NCI-H1092 treated with DMSO at 0.1 percent for 48 hours (cell line): ENCODE results near the gene P2RY6.
"Not testable (repeated sequence)": the region's sequence is repeated elsewhere in the genome, so short reads cannot be mapped to it uniquely, and the experiment has no call there.

Experiments
- DNase-seq: peaks from one replicate; lab custom pipeline; 2025; lab: John Stamatoyannopoulos, UW

Gene P2RY6, protein sequence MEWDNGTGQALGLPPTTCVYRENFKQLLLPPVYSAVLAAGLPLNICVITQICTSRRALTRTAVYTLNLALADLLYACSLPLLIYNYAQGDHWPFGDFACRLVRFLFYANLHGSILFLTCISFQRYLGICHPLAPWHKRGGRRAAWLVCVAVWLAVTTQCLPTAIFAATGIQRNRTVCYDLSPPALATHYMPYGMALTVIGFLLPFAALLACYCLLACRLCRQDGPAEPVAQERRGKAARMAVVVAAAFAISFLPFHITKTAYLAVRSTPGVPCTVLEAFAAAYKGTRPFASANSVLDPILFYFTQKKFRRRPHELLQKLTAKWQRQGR

DNA sequence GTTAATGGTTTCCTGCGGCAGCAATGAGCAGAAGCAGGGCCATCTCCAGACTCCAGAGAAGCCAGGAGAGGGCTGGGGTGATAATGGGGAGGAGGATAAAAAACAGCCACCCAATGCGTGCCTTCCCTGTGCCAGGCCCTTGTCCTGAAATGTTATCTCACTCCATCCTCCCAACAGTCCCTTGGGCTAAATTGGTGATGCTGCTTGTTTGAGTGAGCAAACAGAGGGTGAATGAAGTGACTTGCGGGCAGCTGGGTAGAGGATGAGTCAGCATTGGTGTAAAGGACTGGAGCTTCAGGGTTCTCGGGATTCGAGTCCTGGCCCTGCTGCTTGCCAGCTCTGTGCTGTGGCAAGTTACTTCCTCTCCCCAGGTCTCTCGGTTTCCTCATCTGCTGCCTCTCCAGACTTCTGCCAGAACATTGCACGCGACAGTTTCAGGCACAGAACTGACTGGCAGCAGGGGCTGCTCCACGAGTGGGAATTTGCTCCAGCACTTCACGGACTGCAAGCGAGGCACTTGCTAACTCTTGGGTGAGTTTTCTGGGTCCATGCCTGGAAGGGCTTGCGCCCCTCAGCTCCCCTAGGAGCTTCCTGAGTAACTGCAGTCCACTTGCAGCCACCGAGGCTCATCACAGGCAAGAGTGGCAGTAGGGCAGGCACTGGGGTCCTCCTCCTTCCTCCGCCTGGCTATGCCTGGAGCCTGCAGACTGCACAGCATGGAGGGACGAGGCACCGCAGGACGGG, at the start of gene P2RY6:
P2RY6 (plus strand) TSS at position 403 of the 744 bp plus-strand sequence. CDS start 24,181 bp downstream, outside the sequence.
- DNase-seq, result no peak

DNA sequence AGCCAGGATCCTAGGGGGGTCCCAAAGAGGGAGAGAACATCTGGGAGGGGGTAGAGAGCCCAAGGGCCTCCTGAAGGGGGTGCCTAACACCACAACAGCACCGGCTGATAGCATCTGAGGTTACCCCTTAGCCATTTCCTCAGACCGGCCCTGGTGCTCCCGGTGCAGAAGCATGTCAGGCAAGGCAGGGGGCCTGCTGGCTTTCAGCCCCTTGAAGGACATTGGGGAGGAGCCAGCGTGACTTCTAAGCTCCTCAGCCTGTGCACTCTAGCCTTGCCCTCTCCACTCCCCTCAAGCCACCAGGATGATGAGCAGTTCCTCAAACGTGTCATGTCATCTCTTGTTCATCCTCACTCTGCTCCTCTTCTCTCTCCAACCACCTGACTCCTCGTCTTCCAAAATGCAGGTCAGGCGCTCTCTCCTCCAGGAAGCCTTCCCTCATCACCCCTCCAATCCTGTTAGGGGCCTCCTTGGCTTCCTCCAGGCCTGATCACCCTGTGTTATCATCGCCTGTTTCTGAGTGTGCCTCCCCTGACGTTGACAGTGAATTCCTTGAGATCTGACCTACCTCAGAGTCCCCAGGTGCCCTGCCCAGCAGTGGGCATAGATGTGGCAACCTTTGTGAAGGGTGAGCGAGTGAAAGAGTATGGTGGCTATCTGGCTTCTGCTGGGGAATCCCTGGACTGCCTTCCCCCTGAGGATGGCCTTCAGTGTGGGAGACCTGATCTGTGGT, 48.0 kb upstream of the P2RY6 start:
- no peak for DNase-seq

DNA sequence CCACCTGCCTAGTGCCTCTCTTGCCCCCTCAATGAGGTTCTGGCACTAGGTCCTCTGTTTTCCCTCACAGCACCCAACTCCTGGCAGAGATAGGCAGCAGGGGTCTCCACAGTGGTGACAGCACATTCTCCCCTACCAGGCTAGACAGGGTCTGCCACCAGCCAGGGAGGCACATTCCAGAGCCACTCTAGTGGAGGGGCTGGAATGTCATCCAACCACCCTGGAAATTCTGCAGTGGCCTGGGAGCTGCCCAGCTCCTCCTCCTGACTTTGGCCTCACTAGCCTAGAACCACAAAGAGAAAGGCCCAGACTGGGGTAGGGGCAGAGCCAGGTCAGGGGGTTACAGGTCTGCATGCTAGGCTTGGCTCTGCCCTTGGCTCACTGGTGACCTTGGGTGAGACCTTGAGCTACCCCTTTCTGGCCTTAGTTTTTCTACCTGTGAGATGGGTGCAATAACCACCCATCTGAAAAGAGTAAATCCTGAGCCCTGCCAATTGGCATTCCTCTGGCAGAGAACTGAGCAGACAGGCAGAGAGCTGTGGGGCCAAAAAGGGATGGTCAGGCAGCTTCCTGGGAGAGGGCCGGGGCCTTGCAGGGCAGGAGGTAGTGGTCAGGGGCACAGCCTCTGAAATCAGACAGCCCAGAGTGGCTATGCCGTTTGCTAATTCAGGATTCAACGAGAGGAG, 47.0 kb upstream of the P2RY6 start:
- no peak for DNase-seq

DNA sequence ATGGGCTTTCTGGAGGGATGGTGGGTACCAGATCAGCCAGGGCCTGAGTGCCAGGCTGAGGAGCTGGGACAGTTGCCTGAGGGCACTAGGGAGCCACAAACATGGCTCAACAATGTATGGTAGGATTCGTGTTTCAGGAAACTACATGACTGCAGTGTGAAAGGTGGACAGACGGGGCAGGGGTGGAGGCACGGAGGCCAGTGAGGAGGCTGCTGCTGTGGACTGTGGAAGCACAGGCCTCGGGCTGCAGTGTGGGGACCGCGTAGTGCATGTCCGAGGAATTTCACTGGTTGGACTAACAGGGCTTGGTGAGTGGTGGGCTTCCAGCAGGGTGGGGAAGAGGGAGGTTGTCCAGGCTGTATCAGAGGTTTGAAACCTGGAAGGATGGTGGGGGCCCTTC, 46.3 kb upstream of the P2RY6 start:
- no peak for DNase-seq

DNA sequence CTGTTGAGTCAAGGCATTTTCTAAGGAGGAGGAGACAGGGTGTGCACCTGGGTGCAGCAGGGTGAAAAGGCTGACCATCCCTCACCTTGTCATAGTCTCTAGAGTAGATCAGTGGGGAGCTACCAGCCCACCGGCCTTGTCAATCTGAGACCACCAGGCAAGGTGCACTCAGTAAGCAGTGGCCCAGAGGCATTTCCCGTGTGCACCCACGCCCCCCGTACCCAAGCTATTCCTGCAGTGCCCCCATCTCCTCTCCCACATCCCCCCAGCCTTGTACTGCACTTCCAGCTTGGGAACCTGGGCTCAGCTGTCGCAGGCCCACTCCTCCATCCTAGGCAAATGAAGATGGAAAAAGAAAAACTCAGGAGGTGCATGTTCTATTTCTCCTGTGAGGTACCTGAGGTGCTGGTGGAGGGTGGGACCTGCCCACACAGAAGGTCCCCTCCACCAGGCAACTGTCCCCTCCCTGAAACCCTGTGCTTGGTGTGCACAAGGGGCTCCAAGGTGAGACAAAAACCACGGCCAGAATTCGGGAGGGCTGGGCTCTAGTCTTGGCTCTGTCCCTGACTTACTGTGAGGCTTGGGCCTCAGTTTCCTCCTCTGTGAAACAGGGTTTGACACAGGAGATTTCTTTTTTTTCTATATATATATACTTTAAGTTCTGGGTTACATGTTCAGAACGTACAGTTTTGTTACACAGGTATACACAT, 45.7 kb upstream of the P2RY6 start:
- DNase-seq, result no peak

DNA sequence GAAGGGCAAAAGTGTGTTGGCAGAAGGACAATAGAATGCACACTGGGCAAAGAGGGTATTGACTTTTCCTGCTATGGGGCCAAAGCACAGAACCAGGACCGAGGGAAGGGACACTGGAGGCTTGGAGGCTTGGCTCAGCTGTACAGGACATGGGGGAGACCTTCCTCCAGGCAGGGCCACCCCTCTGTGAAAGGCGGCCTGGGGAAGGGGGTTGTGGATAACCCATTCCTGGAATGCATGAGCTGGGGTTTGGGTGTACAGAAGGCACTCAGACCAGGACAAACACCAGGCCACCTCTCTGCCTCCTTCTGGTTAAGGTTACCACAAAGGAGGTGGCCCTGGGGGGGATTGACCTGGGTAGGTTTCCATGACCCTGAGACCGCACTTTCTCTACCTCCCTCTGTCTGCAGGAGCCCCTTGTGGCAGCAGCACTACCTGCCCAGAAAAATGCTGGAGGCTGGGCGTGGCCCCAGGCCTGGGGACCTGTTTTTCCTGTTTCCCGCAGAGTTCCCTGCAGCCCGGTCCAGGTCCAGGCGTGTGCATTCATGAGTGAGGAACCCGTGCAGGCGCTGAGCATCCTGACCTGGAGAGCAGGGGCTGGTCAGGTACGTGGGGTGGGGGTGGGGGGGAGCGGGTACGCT, 44.4 kb upstream of the P2RY6 start:
- no peak for DNase-seq

DNA sequence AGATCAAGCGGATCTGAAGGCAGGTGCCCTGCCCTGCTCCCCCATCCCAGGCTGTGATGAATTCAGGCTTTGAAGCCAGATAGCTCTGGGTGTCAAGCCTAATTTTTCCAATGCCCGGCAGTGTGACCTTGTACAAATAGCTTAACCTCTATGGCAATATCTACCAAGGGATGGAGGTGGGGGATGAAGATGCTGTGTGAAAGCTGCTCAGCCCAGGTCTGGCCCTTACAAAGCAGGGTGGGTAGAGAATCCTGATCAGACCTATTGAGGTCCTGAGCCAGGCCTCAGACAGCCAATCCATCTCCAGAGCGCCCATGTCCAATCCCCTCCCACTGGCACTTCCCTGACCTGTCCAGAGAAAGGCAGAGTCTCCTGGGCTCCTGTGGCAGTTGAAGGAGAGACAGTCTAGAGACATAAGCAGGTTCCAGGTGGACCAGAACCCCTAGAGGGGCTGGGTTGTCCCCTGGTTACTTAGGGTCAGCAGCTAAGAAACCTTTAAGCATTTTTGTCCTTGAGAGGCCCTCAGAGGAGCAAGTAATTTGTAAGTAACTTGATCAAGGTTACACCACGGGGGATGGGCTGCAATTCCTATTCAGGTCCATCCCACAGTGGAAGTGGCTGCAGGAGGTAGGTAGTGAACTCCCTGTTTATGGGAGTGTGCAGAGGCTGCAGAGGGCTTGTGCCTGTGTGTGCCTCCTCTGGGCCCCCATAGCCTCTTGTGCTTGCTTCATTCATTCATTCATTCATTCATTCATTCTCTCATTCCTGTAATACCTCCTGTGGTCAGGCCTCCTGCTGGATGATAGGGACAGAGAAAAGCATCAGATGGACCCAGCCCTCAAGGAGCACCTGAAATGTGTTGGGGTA, 43.6 kb upstream of the P2RY6 start:
- no peak for DNase-seq

DNA sequence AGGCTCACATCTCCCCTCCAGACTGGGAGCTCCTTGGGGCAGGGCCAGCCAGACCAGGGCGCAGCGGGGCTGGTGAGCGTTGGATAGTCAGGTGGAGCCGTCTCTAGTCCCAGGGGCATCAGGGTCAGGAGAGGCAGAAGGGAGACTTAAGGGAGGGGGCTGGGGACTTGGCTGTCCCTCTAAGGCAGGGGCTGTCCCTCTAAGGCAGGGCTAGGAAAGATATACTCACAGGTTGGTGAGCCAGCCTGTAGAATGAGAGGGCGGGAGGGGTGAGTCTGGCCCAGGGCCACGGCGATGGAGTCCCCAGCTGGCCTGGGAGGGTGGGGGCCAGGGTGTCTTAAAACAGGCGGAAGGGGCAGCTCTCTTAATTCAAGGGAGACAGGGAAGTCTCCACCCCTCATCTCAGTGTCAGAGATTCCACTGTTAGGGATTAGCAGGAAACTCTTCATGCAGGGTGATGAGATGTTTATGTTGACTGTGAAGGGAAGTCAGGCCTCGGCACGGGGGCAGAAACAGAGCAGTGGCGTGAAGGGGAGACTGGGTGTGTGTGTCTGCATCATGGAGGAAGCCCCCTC, 42.7 kb upstream of the P2RY6 start:
- no peak for DNase-seq

DNA sequence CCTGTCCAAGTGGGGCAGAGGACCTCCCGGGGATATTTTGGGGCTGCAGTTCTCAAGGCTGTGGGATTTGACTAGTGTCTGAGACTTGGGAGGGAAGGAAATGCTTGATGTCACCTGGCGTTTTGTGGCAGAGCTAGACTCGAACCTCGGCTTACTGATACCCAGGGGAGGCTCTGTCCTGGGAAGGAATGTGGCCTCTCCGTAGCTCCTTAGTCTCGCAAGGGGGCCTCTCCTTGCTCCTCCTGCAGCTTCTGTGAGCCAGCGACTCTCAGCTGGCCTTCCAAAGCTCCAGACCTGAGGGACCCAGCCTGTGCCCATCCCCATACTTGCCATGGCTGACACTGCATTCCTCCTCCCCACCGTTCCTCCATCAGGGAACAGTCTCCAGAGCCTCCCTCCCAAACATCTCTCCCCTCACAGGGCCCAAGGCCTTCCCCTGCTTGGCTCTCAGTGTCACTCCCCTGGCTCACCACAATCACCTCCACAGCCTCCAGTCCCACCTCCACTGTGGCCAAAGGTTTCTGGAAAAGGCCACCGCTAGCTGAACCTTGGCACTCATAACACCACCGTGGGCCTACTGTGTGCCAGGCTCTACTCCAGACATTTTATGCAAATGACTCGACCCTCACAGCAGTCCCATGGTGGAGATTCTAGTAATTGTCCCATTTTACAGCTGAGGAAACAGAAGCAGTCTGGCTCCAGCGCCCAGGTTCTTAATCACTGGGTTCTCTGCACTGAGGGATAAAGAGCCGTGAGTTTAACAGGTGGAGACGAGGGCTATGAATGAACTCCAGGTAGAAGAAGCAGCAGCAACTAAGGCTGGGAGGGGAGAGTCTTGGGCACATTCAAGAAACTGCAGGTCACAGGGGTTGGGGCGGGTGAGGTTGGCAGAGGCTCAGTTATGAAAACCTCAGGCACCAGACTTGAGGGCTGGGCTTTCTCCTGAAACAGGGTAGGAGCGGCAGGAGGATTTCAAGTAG, 42.0 kb upstream of the P2RY6 start:
- no peak for DNase-seq

DNA sequence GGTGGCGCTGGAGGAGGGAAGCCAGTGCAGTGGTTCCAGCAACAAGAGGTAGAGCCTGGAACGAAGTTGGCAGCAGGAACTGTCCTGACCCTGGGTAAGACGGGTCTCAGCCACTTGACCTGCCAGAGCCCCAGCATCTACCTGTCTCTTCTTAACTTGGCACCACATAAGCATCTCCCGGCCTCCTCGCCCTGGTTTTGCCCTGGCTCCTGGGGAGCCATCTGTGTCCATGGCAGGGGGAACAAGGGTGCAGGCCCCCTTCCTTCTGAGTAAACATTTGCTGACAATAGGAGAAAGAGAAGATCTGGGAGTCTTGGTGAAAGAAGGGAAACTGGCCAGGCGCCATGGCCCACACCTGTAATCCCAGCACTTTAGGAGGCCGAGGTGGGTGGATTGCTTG, 41.2 kb upstream of the P2RY6 start:
- DNase-seq, result no peak

DNA sequence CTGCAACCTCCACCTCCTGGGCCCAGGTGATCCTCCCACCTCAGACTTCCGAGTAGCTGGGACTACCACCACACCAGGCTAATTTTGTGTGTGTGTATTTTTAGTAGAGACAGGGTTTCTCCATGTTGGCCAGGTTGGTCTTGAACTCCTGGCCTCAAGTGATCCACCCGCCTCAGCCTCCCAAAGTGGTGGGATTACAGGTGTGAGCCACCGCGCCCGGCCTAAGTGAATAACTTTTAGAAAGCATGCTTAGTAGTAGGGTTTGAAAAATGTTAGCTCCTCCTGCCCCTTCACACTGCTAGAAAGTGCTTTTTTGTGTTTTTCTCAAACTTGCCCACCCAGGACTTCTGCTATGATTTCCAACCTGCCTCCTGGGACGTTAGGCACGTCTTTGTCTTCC, 39.7 kb upstream of the P2RY6 start:
- not testable (repeated sequence) for DNase-seq

DNA sequence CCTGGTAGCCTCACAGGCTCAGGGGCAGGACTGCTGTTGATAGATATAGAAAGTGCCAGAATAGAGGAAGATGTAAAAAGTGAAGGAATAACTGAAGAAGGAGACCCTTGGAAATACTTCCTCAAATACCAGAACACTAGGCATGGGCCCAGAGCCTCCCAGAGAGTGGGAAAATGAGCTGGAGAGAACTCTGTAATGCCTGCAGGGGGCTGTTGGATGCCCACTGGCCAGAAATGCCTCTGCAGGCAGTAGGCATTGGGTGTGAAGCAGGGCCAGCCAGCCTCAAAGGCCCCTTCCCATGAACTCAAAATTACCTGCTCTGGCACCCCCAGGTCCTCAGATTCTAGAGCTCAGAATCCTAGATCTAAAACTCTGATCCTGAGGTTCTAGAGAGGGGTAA, 38.9 kb upstream of the P2RY6 start:
- no peak for DNase-seq

DNA sequence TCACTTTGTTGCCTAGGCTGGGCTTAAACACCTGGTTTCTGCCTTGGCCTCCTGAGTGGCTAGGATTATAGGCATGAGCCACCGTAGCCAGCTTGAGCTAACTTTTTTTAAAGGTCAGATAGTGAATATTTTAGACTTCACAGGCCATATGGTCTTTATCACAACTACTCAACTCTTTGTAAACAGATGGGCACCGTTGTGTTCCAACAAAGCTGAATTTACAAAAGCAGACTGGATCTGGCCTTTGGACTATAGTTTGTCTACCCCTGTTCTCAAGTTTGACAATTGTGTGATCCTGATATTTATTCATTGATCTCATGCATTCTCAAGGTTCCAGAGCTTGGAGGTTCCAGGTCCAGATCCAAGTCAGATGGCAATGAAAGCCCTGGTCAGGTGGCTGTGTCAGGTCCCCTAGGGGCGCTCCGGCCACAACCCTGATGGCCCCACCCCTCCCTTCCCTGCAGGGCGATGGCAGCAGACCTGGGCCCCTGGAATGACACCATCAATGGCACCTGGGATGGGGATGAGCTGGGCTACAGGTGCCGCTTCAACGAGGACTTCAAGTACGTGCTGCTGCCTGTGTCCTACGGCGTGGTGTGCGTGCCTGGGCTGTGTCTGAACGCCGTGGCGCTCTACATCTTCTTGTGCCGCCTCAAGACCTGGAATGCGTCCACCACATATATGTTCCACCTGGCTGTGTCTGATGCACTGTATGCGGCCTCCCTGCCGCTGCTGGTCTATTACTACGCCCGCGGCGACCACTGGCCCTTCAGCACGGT, 38.3 kb upstream of the P2RY6 start:
- DNase-seq, result no peak

DNA sequence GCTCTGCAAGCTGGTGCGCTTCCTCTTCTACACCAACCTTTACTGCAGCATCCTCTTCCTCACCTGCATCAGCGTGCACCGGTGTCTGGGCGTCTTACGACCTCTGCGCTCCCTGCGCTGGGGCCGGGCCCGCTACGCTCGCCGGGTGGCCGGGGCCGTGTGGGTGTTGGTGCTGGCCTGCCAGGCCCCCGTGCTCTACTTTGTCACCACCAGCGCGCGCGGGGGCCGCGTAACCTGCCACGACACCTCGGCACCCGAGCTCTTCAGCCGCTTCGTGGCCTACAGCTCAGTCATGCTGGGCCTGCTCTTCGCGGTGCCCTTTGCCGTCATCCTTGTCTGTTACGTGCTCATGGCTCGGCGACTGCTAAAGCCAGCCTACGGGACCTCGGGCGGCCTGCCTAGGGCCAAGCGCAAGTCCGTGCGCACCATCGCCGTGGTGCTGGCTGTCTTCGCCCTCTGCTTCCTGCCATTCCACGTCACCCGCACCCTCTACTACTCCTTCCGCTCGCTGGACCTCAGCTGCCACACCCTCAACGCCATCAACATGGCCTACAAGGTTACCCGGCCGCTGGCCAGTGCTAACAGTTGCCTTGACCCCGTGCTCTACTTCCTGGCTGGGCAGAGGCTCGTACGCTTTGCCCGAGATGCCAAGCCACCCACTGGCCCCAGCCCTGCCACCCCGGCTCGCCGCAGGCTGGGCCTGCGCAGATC, 37.5 kb upstream of the P2RY6 start:
- no peak for DNase-seq

DNA sequence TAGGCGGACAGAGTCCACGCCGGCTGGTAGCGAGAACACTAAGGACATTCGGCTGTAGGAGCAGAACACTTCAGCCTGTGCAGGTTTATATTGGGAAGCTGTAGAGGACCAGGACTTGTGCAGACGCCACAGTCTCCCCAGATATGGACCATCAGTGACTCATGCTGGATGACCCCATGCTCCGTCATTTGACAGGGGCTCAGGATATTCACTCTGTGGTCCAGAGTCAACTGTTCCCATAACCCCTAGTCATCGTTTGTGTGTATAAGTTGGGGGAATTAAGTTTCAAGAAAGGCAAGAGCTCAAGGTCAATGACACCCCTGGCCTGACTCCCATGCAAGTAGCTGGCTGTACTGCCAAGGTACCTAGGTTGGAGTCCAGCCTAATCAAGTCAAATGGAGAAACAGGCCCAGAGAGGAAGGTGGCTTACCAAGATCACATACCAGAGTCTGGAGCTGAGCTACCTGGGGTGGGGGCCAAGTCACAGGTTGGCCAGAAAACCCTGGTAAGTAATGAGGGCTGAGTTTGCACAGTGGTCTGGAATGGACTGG, 36.8 kb upstream of the P2RY6 start:
- no peak for DNase-seq

DNA sequence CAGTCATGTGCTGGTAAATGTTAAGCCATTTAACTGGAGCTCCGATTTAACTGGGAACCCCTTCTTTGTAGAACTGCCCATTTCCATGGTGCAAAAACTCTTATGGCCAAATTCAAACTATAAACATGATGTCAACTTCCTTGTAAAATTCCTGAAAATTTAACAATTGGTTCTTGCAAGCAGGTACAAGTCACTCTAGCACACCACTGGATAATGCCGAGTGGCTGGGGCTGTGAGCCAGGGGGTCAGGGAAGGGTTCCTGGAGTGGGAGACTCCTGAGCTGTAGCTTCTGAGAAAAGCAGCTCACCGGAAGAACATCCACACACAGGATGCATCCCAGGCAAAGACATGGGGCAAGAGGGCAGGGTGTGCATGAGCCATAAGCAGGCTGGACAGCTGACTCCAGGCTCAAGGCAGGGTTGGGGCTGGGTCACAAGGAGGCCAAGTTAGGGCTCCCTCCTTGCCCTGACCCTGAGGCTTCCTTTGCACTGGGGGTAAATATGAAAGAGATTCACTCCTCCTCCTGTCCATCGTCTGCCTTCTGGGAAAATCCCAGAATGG, 35.9 kb upstream of the P2RY6 start:
- no peak for DNase-seq

DNA sequence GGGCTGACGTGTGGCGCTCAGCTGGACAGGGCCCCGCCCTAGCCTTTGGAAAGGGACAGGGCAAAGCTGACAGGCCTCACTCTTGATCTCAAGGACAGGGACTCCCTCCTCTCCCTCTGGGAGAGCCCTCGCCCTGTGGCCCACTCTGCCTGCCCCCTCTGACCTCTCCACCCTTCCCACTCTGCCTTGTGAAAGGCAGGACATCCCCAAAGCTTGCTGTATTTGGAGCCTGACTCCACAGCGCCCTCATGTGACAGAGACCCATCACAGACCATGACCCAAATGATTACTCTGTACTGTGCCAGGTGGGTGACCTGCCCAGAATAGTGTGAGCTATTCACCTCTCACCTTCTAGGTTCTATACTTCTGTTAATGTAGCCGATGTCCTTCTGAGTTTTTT, 35.3 kb upstream of the P2RY6 start:
- DNase-seq, result no peak
